ENCODE measurements around the gene TMEM132A.

DNA sequence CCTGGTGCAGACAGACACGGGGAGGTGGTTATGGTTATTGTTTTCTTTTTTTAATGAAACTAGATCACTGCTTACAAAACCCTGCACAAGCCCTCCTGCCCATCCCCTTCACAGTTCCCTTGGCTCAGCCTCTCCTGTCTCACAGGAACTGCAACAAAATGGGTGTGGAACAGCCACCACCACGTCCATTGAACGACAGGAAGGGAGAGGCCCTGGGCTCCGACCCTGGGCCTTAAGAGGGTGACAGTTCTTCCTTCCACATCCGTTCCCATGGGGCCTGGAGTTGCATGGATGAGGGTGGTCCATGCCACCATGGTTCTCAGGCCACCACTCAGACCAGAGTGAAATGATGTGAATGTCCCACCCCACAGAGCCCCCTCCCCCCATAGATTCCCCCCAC is 33.6 kb upstream of the TMEM132A start:
- TF ChIP-seq, protein P1, sequence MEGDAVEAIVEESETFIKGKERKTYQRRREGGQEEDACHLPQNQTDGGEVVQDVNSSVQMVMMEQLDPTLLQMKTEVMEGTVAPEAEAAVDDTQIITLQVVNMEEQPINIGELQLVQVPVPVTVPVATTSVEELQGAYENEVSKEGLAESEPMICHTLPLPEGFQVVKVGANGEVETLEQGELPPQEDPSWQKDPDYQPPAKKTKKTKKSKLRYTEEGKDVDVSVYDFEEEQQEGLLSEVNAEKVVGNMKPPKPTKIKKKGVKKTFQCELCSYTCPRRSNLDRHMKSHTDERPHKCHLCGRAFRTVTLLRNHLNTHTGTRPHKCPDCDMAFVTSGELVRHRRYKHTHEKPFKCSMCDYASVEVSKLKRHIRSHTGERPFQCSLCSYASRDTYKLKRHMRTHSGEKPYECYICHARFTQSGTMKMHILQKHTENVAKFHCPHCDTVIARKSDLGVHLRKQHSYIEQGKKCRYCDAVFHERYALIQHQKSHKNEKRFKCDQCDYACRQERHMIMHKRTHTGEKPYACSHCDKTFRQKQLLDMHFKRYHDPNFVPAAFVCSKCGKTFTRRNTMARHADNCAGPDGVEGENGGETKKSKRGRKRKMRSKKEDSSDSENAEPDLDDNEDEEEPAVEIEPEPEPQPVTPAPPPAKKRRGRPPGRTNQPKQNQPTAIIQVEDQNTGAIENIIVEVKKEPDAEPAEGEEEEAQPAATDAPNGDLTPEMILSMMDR (IDR thresholded peaks at IDR 0.05): no peak
- no peak for TF ChIP-seq POLR2A (IDR thresholded peaks at IDR 0.05)
